MM.1S (cell line): Measurements from ENCODE around the gene SCGN.

Experiments
- EZH2 ChIP-seq: fragments of 300-600 bp; sonication (generic); optimal IDR thresholded peaks from 2 replicates; pipeline ENCODE3; 2017; ENCODE audit warnings: low read depth, mild to moderate bottlenecking, antibody characterized with exemption, low read length, mixed read lengths
- EZH2phosphoT487 ChIP-seq: fragments of 300-600 bp; sonication (generic); IDR thresholded peaks from 2 replicates; pipeline ENCODE4 v1.6.1; 2018; ENCODE audit warnings: antibody characterized with exemption, low read length
- TF ChIP-seq, protein P1 (sequence below): fragments of 300-600 bp; sonication (generic); IDR thresholded peaks from 2 replicates; pipeline ENCODE4 v1.5.1; 2016; ENCODE audit warnings: antibody characterized with exemption, low read length, mixed read lengths

DNA sequence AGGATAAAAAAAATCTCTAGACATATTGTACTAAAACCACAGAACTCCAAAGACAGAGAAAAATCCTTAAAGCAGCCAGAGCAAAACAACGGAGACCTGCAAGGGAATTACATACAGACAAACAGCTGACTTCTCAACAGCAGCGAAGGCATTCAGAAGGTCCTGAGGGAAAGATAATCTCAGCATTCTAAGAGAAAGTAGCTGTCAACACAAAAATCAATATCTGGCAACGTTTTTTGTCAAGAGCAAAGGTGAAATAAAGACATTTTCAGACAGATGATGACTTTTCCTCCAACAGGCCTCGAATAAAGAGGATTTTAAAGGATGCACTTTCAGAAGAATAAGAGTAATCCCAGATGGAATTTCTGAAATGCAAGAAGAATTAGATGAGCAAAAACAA lies 6.1 kb upstream of the SCGN start:
- TF ChIP-seq, protein P1, sequence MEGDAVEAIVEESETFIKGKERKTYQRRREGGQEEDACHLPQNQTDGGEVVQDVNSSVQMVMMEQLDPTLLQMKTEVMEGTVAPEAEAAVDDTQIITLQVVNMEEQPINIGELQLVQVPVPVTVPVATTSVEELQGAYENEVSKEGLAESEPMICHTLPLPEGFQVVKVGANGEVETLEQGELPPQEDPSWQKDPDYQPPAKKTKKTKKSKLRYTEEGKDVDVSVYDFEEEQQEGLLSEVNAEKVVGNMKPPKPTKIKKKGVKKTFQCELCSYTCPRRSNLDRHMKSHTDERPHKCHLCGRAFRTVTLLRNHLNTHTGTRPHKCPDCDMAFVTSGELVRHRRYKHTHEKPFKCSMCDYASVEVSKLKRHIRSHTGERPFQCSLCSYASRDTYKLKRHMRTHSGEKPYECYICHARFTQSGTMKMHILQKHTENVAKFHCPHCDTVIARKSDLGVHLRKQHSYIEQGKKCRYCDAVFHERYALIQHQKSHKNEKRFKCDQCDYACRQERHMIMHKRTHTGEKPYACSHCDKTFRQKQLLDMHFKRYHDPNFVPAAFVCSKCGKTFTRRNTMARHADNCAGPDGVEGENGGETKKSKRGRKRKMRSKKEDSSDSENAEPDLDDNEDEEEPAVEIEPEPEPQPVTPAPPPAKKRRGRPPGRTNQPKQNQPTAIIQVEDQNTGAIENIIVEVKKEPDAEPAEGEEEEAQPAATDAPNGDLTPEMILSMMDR = no peak
- no peak for TF ChIP-seq EZH2phosphoT487
- TF ChIP-seq EZH2 = no peak
